Fibroblast of pulmonary artery (primary cell): ENCODE measurements around the gene MYBPHL.
"Not testable (repeated sequence)": the region's sequence is repeated elsewhere in the genome, so short reads cannot be mapped to it uniquely, and the experiment has no call there.

Source experiments
- DNase-seq: peaks from one replicate; pipeline ENCODE4 v3.0.0-alpha.2; 2010; ENCODE audit warnings: low read depth
- H3K4me3 ChIP-seq: replicated peaks from 2 replicates; pipeline ENCODE4 v1.5.1; 2011; ENCODE audit warnings: low read depth, mild to moderate bottlenecking, control low read depth, low read length, moderate library complexity
- CTCF ChIP-seq: IDR thresholded peaks from 2 replicates; pipeline ENCODE4 v1.5.1; 2011; ENCODE audit warnings: mild to moderate bottlenecking, control low read depth, low read length, inconsistent platforms; ENCODE audit errors: missing control alignments

The MYBPHL gene

GRCh38 chr1:109290137-109290536, 16.7 kb downstream of the MYBPHL start:
- H3K4me3 ChIP-seq: no peak overlapping the region
- no peak for TF ChIP-seq CTCF
- DNase-seq: no peak

- not testable (repeated sequence) for DNase-seq, H3K4me3 ChIP-seq
These were observed 20.0 kb downstream of the MYBPHL start for GRCh38 chr1:109286762-109287161.

- no peak for DNase-seq
- H3K4me3 ChIP-seq: peak overlapping the region; percentile 82
- no peak for TF ChIP-seq CTCF
These were observed 22.8 kb downstream of the MYBPHL start for GRCh38 chr1:109283748-109284600.

- TF ChIP-seq CTCF: peak; percentile 59
- peak; percentile 97 for DNase-seq
- peak within 1 kb of the TSS; percentile 82 for H3K4me3 ChIP-seq
These were observed 23.7 kb downstream of the MYBPHL start, which contains the start of gene PSRC1 for GRCh38 chr1:109282952-109283747. TSS of gene PSRC1 (minus strand) at chr1:109283145.

GRCh38 chr1:109282497-109282951, 24.3 kb downstream of the MYBPHL start:
- no peak for TF ChIP-seq CTCF
- no peak for DNase-seq
- H3K4me3 ChIP-seq: peak overlapping the region; percentile 82

- peak overlapping the region; percentile 82 for H3K4me3 ChIP-seq
- no peak for TF ChIP-seq CTCF
- DNase-seq: peak; percentile 36
These were observed 24.9 kb downstream of the MYBPHL start for GRCh38 chr1:109281680-109282496.
